SW480 (cell line): Measurements from ENCODE around the gene LRP10.
"Not testable (repeated sequence)": the region's sequence is repeated elsewhere in the genome, so short reads cannot be mapped to it uniquely, and the experiment has no call there.

Experiments
- DNase-seq: peaks from one replicate; pipeline ENCODE4 v3.0.0-alpha.2; 2016; ENCODE audit warnings: low spot score

LRP10 gene

DNA sequence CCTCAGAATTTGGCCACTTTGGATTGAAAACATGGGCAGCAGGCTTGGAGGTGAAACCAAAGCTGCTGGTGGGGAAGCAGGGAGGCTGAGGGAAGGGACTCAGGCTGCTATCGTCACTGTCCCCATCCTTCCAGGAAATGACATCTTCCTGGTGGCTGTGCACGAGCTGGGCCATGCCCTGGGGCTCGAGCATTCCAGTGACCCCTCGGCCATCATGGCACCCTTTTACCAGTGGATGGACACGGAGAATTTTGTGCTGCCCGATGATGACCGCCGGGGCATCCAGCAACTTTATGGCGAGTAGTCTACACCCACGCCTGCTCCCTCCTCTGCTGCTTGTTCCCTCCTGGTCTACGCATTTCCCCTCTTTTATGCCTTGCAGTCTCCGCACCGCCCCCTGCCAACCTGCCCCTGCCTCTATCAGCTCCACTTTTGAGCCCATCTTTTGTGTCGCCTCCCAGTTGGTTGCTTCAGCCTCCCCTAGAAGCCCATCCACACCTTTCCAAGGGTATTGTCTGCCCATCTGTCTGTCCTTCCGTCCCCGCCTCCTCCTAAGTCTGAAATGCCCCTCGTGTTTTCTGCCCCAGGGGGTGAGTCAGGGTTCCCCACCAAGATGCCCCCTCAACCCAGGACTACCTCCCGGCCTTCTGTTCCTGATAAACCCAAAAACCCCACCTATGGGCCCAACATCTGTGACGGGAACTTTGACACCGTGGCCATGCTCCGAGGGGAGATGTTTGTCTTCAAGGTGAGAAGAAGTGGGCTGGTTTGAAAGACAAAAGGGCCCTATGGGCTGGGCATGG, 28.2 kb upstream of the LRP10 start:
- DNase-seq, result no peak

GRCh38 chr14:22844221-22845102, 27.1 kb upstream of the LRP10 start:
- no peak for DNase-seq

DNA sequence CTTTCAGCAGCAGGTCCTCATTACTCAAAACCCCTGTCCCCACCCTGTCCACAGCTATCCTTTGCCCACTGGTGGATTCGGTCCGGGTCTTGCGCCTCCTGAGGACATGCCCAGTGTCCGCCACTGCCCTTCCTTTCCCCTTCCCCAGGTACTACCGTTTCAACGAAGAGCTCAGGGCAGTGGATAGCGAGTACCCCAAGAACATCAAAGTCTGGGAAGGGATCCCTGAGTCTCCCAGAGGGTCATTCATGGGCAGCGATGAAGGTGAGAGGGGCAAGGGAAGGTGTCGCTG, 26.5 kb upstream of the LRP10 start:
- no peak for DNase-seq

DNA sequence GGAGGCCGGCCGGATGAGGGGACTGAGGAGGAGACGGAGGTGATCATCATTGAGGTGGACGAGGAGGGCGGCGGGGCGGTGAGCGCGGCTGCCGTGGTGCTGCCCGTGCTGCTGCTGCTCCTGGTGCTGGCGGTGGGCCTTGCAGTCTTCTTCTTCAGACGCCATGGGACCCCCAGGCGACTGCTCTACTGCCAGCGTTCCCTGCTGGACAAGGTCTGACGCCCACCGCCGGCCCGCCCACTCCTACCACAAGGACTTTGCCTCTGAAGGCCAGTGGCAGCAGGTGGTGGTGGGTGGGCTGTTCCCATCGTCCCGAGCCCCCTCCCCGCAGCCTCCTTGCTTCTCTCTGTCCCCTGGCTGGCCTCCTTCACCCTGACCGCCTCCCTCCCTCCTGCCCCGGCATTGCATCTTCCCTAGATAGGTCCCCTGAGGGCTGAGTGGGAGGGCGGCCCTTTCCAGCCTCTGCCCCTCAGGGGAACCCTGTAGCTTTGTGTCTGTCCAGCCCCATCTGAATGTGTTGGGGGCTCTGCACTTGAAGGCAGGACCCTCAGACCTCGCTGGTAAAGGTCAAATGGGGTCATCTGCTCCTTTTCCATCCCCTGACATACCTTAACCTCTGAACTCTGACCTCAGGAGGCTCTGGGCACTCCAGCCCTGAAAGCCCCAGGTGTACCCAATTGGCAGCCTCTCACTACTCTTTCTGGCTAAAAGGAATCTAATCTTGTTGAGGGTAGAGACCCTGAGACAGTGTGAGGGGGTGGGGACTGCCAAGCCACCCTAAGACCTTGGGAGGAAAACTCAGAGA, 25.5 kb upstream of the LRP10 start:
- no peak for DNase-seq

DNA sequence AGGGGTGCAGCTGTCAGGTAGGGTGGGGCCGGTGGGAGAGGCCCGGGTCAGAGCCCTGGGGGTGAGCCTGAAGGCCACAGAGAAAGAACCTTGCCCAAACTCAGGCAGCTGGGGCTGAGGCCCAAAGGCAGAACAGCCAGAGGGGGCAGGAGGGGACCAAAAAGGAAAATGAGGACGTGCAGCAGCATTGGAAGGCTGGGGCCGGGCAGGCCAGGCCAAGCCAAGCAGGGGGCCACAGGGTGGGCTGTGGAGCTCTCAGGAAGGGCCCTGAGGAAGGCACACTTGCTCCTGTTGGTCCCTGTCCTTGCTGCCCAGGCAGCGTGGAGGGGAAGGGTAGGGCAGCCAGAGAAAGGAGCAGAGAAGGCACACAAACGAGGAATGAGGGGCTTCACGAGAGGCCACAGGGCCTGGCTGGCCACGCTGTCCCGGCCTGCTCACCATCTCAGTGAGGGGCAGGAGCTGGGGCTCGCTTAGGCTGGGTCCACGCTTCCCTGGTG, 24.7 kb upstream of the LRP10 start:
- no peak for DNase-seq

GRCh38 chr14:22847661-22848341, 23.7 kb upstream of the LRP10 start:
- no peak for DNase-seq

DNA sequence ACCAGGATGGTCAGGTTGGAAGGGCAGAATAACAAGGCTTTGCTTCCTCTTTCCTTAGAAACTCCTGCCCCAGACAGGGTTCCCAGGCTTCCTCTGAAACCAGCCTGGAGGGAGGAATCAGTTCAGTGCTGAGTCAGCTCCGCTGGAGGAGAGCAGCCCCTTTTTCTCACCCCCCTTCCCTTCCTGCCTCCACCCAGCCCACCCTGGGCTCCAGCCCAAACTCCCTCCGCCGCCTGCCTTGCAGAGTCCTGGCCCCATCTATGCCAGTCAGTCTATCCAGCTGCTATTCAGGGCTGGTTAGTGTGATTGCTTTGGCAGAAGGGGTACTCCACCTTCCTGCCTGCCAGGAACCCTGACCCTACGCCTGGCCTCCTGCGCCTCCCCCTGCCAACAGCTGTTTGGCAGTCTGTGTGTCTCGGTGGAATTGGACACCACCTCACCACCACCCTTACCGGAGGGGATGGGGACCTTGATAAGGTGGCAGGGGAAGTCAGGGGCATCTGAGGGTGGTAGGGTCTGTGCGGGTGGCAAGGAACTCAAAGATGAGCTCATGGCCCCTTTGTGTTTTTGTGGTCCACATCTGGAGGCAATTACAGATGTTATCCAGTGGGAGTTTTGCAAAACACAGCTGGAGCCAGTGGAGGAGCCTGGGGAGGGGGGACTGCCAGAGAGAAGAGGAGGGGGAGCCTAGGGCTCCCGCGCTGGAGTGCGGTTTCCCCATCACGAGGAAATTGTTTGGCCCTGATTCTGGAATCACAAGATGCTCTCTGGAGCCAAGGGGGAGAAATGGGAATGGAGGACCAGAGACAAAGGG, 23.0 kb upstream of the LRP10 start:
- DNase-seq, result no peak

- DNase-seq, result no peak
Observed at GRCh38 chr14:22849212-22849819, 22.2 kb upstream of the LRP10 start.

GRCh38 chr14:22850944-22851764, 20.4 kb upstream of the LRP10 start:
- DNase-seq, result peak; percentile 69

GRCh38 chr14:22852178-22852577, 19.4 kb upstream of the LRP10 start:
- not testable (repeated sequence) for DNase-seq

GRCh38 chr14:22852599-22852939, 19.0 kb upstream of the LRP10 start:
- no peak for DNase-seq

DNA sequence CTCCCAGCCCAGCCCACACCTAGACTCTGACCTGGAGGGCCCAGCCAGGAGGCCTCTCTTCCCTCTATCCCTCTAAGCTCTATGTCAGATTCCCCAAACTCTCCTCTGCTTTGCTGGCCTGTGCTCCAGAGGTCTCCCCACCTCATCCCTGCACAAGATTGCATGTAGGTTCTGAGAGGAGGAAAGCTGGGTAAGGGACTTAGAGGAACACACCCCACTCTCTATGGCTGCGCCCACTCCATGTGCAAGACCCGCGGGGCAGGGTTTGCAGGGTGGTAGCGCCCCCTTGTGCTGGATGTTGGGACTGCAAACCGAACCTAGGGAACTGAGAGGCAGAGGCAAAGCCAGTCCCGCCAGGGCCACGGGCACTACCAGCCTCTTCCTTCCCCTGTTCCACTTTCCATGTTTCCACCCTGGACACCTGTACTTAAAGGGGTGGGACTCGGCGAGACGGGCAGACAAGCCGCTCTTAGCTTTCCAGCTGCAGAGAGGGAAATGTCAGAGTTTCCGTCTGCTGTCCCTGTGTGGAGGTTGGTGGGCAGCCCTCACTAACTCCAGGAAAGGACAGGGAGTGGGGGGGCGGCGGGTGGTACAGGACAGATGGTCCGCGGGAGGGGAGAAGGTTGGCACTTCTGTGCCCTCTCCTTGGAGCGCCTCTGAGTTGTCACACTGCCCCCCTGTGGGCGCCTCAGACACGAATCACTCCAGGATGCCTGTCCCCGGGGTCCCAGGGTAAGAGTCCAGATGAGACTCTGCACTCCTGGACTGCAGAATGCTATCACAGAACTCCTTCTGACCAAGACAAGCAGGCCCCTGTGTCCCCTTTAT, 18.4 kb upstream of the LRP10 start:
- peak; percentile 84 for DNase-seq

GRCh38 chr14:22854296-22854695, 17.2 kb upstream of the LRP10 start:
- not testable (repeated sequence) for DNase-seq

GRCh38 chr14:22854963-22855724, 16.4 kb upstream of the LRP10 start:
- DNase-seq, result no peak

GRCh38 chr14:22856428-22856827, 15.1 kb upstream of the LRP10 start:
- DNase-seq, result no peak

GRCh38 chr14:22860377-22860776, 11.2 kb upstream of the LRP10 start:
- DNase-seq, result not testable (repeated sequence)

GRCh38 chr14:22861651-22862050, 9.9 kb upstream of the LRP10 start:
- DNase-seq, result no peak

GRCh38 chr14:22864979-22865378, 6.6 kb upstream of the LRP10 start:
- no peak for DNase-seq
